Stimulated activated CD4-positive, alpha-beta T cell treated with anti-CD3 and anti-CD28 coated beads, Interleukin-4, amount 100 ng/mL, for 4 hours (primary cell): ENCODE data around the gene SUZ12.
"Not testable (repeated sequence)": the region's sequence is repeated elsewhere in the genome, so short reads cannot be mapped to it uniquely, and the experiment has no call there.

Experiments
- DNase-seq, 2 experiments: peaks; one replicate each; pipeline ENCODE4 v3.0.0-alpha.2; 2020

SUZ12 gene

DNA sequence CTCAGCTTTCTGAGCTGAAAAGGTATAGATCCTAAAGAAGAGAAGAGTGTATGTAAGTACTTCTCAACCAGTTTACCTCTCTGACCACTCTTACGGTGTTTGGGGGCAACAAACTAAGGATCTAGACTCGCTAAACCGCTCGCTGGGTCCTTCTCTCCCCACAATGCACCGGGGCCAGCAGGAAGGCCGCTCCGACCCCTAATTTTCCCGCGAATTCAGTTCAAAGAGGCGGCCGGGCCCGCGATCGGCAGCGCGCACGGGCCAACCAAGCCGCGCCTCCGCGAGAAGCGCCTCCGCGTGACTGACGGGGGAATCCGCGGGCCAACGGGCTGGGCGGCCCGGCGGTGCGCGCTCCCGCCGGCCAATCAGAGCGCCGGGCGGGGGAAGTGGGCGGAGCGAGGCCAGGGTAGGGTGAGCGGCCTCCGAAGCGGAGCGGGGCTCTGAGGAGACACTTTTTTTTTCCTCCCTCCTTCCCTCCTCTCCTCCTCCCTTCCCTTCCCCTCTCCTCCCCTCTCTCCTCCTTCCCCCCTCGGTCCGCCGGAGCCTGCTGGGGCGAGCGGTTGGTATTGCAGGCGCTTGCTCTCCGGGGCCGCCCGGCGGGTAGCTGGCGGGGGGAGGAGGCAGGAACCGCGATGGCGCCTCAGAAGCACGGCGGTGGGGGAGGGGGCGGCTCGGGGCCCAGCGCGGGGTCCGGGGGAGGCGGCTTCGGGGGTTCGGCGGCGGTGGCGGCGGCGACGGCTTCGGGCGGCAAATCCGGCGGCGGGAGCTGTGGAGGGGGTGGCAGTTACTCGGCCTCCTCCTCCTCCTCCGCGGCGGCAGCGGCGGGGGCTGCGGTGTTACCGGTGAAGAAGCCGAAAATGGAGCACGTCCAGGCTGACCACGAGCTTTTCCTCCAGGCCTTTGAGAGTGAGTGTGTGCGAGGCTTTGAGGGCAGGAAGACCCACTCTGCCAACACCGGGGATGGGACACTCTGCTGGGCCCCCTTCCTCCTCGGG is at the start of gene SUZ12:
SUZ12 (plus strand) TSS at position 393 of the 995 bp plus-strand sequence; CDS start at position 633, 240 bp downstream.
- peak; percentile 81 to 86 for DNase-seq

DNA sequence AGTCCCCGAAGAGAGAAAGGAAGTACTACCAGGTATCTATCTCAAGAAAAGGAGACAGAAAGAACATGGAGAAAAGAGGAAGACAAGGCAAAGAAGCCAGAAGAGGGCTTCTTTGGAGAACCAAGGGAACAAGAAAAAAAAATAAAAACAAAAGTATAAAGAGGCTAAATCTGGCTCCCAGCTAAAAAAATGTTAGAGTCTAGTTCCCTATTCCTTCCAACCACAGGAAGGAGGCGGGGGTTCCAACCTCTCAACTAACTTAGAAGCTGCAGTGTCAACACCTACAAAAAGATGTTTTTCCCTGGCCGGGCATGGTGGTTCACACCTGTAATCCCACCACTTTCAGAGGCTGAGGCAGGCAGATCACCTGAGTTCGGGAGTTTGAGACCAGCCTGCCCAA is 48.7 kb upstream of the SUZ12 start:
- no peak for DNase-seq

DNA sequence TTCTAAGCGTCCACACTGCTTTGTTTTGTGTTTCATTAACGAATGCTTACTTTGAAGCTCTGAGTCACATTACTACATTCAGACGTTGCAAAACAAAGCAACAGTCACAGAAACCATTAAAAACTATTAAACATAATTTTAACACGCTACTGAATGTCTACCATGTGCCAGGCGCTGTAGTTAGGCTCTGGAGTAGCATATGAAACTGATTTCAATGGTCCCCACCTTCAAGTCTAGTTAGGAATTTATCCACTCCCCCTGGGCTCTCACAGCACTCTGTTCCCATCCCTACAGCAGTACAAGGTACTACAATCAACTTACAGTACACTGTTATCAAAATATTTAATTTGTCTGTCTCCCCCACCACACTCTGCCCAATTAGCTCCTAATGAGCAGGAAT is 35.9 kb upstream of the SUZ12 start:
- no peak for DNase-seq

DNA sequence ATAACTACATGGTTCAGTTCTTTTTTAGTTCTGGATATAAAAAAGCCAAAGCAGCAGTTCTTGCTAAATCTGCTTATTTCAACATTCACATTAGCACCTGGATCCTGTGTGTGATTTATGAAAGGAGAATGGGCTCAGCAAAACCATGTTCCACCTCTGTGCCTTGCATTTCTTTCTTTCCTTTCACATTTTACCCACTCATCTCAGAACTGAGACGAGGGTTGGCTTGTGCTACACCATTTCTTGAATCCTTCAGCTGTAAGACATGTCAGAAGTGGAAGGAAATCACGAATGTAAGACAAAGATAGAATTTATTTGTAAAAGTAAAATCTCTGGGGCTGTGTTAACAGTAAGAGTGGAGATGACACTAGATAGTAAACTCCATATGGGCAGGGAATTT is 34.1 kb upstream of the SUZ12 start:
- DNase-seq, result no peak

DNA sequence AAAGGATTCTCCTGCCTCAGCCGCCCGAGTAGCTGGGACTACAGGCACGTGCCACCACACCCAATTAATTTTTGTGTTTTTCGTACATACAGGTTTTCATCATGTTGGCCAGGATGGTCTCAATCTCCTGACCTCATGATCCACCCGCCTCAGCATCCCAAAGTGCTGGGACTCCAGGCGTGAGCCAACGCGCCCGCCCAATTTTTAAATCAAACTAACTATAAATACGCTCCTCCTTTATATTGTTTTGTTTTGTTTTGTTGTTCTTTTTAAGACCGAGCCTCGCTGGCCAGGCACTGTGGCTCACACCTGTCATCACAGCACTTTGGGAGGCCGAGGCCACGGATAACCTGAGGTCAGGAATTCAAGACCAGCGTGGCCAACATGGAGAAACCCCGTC is 33.4 kb upstream of the SUZ12 start:
- DNase-seq, result no peak

DNA sequence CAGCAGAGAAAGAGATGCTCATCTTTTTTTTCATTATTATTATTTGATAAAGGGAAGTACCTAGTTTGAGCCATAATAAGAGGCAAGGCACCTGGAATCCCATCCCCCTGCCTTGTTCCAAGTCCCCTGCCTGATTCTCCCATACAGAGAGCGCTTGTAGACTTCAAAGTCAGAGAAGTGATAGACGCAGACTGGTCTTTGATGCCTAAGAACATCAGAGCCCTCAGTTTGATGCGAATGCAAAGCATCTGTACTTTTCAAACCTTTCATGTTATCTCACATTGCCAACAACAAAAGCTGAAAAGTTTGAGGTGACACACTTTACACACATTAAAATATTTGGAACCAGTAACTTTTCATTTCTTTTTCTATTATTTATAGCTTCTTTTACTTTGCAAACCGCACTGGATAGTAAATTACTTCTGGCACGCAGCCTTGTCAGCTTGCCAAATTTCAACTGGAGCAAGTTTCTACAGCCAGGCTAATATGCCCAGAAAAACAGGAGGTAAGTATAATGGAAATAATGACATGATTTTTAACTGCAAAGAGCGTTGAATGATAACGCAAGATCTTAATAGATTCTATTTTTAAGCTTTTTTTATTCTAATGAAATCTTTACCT is 29.4 kb upstream of the SUZ12 start:
- no peak for DNase-seq

DNA sequence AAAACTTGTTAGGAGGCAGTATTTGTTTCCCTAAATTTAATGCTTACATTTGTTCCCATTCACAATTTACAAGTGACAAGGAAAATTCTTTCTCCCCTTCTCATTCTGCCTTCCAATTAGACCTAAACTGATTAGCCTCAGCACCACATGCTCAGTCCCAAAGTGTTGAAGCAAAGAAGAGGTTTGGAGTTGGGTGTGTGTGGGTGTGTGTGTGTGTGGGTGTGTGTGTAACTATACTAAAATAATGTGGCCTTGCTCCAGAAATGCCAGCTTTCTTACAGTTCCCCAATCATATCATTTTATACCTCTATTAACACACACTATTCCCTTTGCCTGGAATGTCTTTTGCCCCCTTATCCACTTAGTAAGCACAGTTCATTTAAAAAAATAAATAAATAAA is 28.4 kb upstream of the SUZ12 start:
- DNase-seq, result no peak

DNA sequence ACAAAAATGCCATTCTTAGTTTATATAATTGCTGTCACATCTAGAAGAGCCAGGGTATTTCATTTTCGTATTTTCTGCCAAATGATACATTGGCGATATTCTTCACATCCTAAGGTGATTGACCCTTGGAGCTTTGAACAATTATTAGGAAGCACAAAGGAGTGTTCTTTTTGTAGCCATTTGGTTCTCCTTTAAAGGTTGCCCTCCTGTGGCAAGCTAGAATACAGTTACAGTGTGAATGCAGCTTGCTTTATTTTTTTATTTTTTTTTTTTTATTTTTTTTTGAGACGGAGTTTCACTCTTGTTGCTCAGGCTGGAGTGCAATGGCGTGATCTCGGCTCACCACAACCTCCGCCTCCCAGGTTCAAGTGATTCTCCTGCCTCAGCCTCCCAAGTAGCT is 24.1 kb upstream of the SUZ12 start:
- not testable (repeated sequence) for DNase-seq

DNA sequence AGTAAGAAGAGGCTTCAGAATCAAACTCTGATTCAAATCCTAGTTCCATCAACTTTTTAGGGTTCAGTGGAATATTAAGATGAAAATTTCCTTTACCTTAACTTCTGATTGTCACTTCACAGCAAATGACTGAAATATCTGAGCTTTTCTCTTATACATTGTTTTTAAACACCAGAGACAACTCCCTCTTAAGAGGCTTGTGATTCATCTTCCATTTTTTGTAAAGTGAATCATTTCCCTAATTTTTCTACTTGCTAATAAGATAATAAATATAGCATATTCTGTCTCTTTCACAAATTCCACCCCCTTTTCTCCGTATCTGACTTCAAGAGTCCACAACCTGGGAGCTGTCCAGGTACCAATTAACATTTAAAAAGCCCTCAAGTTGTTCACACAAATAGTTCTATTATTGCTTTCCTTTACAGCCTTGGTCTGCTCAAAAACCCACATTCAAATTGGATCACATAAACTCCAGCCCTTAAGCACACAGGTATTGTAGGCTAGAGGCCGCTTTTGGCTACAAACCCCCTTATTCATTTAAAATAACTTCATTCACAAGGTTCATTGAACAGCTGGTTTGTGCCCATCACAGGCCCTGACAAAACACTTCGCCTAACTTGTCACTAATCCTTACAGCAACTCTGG is 21.2 kb upstream of the SUZ12 start:
- DNase-seq, result no peak

DNA sequence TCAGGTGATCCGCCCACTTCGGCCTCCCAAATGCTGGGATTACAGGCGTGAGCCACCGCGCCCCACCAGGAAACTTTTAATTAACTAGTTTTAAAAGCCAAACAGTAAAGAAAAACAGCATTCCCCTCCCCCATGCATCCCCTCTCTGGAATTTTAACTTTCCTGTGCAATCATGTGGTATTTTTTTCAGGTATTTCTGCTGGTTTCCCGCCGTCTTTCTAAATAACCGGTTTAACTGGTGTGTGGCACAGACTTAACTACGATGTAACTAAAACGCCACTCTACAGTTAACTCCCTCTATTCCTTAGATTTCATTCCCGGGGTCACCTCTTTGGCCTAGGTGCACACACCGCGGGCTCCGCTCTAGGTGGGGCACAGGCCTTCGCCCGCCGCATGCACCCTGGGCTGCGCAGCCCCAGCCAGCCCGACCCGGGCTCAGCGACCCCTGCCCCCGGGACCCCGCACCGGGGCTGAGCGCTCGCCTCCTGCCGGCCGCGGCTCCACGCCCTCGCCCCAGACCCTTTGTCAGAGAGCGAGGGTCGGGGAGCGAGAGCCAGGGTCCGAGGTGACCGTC is 20.2 kb upstream of the SUZ12 start:
- no peak for DNase-seq

DNA sequence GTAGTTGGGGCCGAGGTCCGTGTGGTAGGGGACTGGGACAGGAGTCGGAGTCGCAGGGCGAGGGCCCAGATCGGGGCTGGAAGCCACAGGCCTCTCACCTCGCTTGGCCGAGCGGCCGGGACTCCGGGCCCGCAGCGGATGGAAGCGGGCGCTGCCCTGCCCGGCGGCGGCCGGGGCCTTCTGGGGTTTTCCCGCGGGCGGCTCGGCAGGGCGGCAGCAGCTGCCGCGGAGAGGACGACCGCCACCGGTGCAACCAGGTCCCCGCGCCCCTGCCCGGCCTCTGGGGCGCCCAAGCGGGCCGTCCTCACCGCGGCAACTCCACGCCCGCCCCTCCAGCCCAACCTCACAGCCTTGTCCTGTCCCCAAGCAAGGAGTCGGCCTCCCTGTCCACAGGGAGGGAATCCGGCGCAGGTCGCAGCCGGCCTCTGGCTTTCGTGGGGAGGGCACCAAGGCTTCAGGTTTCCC is 19.7 kb upstream of the SUZ12 start:
- no peak for DNase-seq

DNA sequence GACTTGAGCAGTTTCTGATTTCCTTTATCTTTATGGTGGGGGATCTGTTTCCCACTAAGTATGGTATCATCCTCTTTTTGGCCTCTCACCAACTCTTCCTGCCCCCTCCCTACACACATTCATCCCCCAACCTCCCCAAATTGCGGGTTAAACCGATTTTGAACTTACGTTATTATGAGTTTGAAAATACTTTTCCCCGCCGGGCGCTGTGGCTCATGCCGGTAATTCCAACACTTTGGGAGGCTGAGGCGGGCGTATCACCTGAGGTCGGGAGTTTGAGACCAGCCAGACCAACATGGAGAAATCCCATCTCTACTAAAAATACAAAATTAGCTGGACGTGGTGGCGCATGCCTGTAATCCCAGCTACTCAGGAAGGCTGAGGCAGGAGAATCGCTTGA is 19.1 kb upstream of the SUZ12 start:
- not testable (repeated sequence) for DNase-seq

DNA sequence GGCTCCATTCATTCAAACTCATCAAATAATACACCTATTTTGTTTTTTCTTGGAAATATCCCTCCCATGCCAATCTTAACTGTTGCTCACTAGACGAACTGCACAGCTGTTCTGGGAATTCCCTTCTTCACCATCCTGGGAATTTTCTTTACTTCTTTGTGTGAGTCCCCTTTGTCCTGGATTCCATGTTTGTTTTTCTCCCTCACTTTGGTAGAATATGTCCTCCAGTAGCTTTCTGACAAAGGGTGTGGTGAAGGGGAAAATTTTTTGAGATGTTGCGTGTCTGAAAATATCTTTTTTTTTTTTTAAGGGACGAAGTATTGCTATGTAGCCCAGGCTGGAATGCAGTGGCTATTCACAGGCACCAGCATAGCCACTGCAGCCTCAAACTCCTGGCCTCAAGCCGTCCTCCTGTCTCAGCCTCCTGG is 18.1 kb upstream of the SUZ12 start:
- DNase-seq, result no peak

DNA sequence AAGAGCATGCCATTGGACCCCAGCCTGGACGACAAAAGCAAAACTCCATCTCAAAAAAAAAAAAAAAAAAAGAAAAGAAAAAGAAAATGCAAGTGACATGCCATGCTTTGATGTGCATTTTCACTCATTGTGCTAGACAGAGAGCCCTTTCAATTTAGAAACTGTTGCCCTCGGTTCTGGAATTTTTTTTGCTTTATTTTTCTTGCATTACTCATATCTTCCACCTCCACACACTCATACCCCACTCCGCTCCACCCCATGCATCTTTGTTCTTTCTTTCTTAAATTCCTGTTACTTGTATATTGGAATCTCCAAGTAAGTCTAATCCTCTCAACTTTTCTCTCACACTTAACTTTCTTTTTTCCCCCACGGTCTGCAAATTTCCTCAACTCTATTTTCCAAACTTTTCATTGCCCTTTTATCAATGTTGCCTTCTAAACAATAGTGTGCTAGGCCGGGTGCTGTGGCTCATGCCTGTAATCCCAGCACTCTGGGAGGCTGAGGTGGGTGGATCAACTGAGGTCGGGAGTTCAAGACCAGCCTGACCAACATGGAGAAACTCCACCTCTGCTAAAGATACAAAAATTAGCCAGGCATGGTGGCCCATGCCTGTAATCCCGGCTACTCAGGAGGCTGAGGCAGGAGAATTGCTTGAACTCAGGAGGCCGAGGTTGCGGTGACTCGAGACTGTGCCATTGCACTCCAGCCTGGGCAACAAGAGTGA is 16.8 kb upstream of the SUZ12 start:
- DNase-seq, result no peak

DNA sequence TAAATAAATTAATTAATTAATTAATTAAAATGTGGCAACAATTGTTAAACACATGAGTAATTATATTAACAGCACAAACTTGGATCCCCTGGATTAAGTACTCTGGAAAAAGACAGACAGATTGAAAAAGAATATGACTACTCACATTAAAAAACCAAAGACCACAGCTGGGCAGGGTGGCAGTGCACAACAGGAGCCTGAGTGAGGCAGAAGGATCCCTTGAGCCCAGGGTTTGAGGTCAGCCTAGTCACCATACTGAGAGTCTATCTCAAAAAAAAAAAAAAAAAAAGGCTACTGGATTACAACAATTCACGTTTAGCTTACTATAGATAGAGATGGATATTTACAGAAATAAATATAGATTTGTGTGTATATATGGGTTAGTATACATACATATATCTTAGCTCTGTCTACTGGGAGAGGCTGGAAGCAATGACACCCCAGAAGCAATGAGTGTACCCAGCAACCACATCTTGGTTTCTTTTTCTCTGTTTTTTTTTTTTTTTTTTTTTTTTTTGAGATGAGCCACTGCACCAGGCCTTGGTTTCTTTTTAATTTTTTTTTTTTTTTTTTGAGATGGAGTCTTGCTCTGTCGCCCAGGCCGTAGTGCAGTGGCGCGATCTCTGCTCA is 10.6 kb upstream of the SUZ12 start:
- no peak for DNase-seq

DNA sequence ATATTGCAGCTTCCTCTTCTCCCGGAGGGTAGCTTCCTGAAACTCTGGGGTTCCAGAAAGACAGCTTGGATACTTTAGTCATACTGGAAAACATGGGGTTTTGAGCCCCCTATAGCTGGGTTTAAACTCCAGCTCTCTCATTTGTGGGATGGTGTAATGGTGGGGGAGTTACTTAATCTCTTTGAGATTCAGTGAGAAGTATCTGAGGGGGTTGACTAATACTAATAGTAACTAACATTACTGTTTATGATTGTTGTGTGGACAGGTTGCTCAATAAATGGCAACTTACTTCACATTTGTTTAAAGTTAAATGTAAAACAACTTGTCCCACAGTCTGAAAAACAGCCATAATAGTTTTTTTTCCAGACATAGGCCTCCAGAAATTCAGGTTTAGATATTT is 5.1 kb upstream of the SUZ12 start:
- no peak for DNase-seq

DNA sequence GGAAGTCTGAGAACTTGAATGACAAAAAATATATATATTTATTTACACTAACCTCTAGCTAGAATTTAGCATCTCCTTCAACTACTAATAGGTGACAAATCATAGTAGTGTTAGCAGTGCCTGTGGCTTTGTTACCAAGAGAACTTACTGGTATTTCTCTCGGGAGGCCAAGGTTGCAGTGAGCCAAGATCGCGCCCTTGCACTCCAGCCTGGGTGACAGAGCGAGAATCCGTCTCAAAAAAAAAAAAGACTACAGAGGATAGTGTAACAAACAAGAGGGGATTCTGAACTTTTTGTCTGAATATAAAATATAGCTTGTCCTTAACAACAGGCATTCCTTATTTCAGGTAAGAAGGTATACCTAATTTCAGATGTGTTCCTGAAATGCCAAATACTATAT is 1.3 kb upstream of the SUZ12 start:
- no peak for DNase-seq

DNA sequence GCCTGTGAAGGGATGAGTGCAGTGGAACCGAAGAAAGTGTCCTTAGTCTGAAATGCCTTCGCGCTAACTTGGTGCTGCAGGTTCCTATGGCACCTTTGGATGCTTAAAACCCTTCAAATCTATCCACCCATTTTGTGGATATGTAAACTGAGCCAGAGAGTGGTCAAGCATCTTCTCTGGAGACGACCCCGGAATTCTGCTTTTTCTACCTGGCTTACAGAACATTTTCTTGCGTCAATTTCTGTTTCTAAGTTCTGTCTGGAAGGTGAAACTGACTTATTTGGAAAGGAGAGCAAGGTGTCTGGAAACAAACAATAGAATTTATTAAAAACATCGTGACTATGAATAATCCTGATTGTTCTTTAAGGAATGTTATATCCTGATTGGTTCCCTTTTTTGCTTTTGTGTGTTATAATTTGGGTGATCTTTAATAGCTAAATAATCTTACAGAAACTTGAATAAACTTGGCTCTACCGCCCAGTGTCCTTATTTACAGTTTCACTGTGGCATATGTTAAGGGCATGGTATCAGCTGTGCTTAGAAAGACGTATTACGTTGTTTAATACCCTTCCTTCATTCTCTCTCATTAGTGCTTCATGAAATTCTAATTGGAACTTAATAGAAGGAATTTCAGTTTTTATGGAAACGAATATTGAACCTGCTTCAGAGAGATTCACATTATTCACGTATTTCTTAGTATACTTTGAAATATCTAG is 1.3 kb downstream of the SUZ12 start:
- DNase-seq, result not testable (repeated sequence)

DNA sequence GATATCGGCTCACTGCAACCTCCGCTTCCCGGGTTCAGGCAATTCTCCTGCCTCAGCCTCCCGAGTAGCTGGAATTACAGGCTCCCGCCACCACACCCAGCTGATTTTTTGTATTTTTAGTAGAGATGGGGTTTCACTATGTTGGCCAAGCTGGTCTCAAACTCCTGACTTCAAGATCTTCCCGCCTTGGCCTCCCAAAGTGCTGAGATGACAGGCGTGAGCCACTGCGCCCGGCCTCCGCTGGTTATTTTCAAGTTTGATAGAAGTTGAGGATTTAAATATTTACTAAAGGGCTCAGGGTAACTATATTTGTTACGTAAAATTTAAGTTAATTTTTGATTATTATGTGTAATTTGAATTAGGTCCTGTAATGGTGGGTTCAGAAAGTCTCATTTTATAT is 5.1 kb downstream of the SUZ12 start:
- DNase-seq, result not testable (repeated sequence)

DNA sequence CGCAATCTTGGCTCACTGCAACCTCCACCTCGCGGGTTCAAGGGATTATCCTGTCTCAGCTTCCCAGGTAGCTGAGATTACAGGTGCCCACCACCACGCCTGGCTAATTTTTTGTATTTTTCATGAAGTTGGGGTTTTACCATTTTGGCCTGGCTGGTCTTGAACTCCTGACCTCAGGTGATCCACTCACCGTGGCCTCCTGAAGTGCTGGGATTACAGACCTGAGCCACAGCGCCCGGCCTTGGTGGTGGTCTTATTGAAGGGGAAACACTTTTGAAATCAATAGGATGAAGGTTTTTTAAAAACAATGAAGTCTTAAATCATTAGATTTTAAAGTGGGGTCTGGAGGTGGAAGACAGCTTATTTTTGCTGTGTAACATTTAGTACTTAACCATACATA is 5.6 kb downstream of the SUZ12 start:
- not testable (repeated sequence) for DNase-seq

DNA sequence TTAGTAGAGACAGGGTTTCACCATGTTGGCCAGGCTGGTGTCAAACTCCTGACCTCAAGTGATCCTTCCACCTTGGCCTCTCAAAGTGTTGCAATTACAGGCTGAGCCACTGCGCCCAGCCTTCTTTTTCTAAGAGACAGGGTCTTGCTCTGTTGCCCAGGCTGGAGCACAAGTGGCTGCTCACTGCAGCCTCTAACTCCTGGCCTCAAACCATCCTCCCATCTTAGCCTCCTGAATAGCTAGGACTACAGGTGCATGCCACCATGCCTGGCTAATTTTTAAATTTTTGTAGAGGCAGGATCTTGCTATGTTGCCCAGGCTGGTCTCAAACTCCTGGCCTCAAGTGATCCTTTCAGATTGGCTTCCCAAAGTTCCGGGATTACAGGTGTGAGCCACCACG is 15.1 kb downstream of the SUZ12 start:
- not testable (repeated sequence) for DNase-seq
